ENCODE measurements around the gene ERCC5. TPM values are rescaled to one million over a fixed set of nuclear protein-coding genes. Genes with fewer than 3 reads are reported as not detected.

Gene ERCC5
- total RNA-seq, 1 donor from 2014 or later: 46.8 TPM

DNA sequence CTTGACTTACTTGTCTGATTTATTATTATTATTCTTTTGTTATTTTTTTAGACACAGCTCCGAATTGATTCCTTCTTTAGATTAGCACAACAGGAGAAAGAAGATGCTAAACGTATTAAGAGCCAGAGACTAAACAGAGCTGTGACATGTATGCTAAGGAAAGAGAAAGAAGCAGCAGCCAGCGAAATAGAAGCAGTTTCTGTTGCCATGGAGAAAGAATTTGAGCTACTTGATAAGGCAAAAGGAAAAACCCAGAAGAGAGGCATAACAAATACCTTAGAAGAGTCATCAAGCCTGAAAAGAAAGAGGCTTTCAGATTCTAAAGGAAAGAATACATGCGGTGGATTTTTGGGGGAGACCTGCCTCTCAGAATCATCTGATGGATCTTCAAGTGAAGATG lies 29.4 kb downstream of the ERCC5 start:
- intact Hi-C loops (cut with micrococcal nuclease): no loop called here
- Mint-ChIP-seq H3K4me3 (ENCODE audit: low read depth) (no peak overlapping the region), H3K4me1 (ENCODE audit: low read depth) (peaks cover 27% of the 10 kb centered on the region), H3K27ac (no peak overlapping the region), H3K9me3 (no peaks in the 10 kb centered on the region), H3K27me3 (ENCODE audit: low read depth) (no peaks in the 10 kb centered on the region), H3K36me3 (ENCODE audit: low read depth) (peaks cover 57% of the 10 kb centered on the region)
- no peak for DNase-seq (ENCODE audit: low spot score)

DNA sequence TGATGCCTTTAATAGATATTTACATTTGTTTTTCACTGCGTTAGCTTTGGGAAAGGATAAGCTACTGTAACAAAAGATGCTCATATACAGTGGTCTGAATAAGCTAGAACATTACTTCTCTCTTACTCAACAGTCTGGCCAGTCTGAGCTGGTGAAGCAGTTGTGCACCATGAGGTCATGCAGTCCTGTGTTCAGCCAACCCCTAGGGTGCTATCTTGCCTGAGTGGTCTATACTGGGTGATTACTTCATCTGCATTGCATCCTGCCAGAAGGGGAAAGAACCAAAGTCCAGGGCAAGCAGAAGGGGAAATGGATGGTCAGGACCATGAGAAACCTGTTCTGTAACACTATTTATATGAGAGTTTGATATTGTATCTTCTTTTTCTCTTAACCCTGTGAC lies 31.5 kb downstream of the ERCC5 start:
- DNase-seq (ENCODE audit: low spot score): no peak
- no peaks in the 10 kb centered on the region for H3K9me3 Mint-ChIP-seq
- H3K4me3 Mint-ChIP-seq (ENCODE audit: low read depth): no peak overlapping the region
- no peak overlapping the region for H3K27ac Mint-ChIP-seq
- intact Hi-C loops (cut with micrococcal nuclease): no loop called here
- H3K4me1 Mint-ChIP-seq (ENCODE audit: low read depth): peaks cover 16% of the 10 kb centered on the region
- peaks cover 48% of the 10 kb centered on the region for H3K36me3 Mint-ChIP-seq (ENCODE audit: low read depth)
- no peaks in the 10 kb centered on the region for H3K27me3 Mint-ChIP-seq (ENCODE audit: low read depth)

GRCh38 chr13:102878481-102878880 lies 32.6 kb downstream of the ERCC5 start:
- no peaks in the 10 kb centered on the region for H3K27me3 Mint-ChIP-seq (ENCODE audit: low read depth)
- peak overlapping the region; percentile 8 for H3K27ac Mint-ChIP-seq
- intact Hi-C loops (cut with micrococcal nuclease): no loop called here
- DNase-seq (ENCODE audit: low spot score): no peak
- H3K4me3 Mint-ChIP-seq (ENCODE audit: low read depth): no peak overlapping the region
- peaks cover 7% of the 10 kb centered on the region for H3K4me1 Mint-ChIP-seq (ENCODE audit: low read depth)
- H3K36me3 Mint-ChIP-seq (ENCODE audit: low read depth): peaks cover 38% of the 10 kb centered on the region
- H3K9me3 Mint-ChIP-seq: no peaks in the 10 kb centered on the region

- H3K27ac Mint-ChIP-seq: no peak overlapping the region
- H3K36me3 Mint-ChIP-seq (ENCODE audit: low read depth): peaks cover 34% of the 10 kb centered on the region
- H3K27me3 Mint-ChIP-seq (ENCODE audit: low read depth): no peaks in the 10 kb centered on the region
- DNase-seq (ENCODE audit: low spot score): no peak
- peaks cover 2% of the 10 kb centered on the region for H3K4me1 Mint-ChIP-seq (ENCODE audit: low read depth)
- no peak overlapping the region for H3K4me3 Mint-ChIP-seq (ENCODE audit: low read depth)
- H3K9me3 Mint-ChIP-seq: no peaks in the 10 kb centered on the region
- intact Hi-C loops (cut with micrococcal nuclease): no loop called here
These were observed 34.1 kb downstream of the ERCC5 start for GRCh38 chr13:102879793-102880499.

DNA sequence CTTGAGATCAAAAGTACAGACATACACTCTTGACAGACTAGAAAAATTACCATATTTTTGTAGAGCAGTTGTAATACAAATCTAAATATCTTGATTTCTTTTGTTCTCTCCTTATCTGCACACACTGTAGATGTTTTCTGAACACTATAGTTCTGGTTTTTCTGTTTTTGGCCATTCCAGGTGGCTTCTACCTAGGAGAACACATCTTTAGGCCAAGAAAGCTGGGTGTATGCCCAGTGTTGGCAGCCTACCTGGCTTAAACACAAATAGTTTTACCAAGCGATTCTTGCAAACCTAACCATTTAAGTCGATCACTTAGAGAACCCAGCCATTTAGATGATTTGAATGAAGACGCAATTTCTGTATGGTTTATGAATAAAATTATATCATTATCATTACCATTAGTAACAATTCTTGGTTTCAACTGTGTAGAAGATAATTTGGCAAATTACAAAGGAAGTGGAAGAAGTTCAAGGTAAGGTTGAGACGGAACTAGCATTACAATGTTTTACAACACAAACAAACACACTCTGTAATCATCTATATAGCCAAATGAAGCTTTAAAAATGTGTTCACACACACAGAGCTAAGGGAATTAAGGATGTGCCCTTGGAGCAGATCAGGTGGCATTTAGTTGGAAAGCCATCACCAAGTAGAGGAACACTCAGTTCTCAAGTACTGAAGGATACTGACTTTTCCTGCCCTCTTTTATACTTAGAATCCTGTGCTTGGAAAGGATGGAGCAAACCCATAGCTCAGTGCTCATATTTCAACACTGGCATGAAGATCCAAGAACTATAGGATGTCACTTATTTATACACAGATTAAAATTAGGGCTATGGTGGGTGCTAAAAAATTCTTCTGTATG lies 36.2 kb downstream of the ERCC5 start:
- Mint-ChIP-seq H3K36me3 (ENCODE audit: low read depth) (peaks cover 13% of the 10 kb centered on the region), H3K27me3 (ENCODE audit: low read depth) (no peaks in the 10 kb centered on the region), H3K4me1 (ENCODE audit: low read depth) (no peaks in the 10 kb centered on the region), H3K27ac (no peak overlapping the region), H3K4me3 (ENCODE audit: low read depth) (no peak overlapping the region), H3K9me3 (no peaks in the 10 kb centered on the region)
- intact Hi-C loops (cut with micrococcal nuclease): no loop called here
- no peak for DNase-seq (ENCODE audit: low spot score)

DNA sequence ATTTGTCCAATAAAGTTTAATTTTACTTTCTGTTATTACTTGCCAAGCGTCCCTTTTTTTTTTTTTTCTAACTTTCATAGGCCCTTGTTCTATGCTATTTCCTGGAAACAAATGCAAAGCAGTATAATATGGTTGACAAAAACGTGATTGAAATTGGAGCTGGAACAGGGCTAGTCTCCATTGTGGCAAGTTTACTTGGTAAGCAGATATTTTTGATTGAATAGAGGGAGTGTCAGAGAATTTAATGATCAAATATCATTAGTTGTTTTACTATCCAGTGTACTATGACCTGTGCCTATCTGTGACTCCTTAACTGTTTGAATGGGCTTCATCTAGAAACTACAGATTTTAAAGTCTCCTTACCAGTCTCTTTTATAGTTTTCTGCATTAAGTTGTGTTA lies 46.7 kb downstream of the ERCC5 start:
- no peak overlapping the region for H3K4me3 Mint-ChIP-seq (ENCODE audit: low read depth)
- no peaks in the 10 kb centered on the region for H3K27me3 Mint-ChIP-seq (ENCODE audit: low read depth)
- H3K9me3 Mint-ChIP-seq: no peaks in the 10 kb centered on the region
- intact Hi-C loops (cut with micrococcal nuclease): no loop called here
- no peaks in the 10 kb centered on the region for H3K4me1 Mint-ChIP-seq (ENCODE audit: low read depth)
- no peak for DNase-seq (ENCODE audit: low spot score)
- no peaks in the 10 kb centered on the region for H3K36me3 Mint-ChIP-seq (ENCODE audit: low read depth)
- H3K27ac Mint-ChIP-seq: no peak overlapping the region

DNA sequence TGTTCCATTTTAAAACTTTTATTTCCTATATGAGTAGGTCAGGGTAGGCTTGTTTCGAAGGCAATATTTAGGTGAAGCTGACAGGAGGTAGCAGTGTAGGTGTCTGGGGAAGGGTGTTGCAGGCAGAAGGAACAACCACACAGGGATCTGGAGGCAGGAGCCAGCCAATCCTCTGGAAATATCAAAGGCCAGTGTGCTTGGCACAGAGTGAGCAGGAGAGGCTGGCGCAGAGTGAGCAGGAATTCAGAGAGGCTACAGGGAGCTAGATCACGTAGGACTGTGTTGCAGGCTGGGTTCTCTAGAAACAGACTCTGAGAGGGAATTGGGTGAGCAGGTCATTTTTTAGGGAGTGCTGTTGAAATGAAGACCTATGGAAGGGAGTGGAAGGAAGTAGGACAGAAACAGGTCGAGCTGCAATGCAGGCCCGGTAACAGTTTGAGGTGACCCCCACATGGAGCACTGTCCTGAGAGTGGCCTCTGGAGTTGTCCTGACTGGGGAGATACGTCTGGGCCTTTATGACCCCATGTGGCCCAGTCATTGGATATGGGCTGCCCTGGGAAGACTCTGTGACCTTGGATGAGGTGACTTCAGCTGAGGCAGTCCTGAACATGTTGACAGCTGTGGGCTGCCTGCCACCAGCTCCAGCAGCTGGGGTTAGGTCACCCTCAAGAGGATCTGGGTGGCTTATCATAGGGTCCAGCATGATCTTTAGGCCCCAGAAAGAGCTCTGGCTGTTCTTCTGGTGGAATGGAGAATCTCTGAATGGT lies 51.7 kb downstream of the ERCC5 start:
- no peaks in the 10 kb centered on the region for H3K4me1 Mint-ChIP-seq (ENCODE audit: low read depth)
- no peaks in the 10 kb centered on the region for H3K36me3 Mint-ChIP-seq (ENCODE audit: low read depth)
- intact Hi-C loops (cut with micrococcal nuclease): no loop called here
- no peaks in the 10 kb centered on the region for H3K27me3 Mint-ChIP-seq (ENCODE audit: low read depth)
- H3K27ac Mint-ChIP-seq: no peak overlapping the region
- DNase-seq (ENCODE audit: low spot score): no peak
- H3K4me3 Mint-ChIP-seq (ENCODE audit: low read depth): no peak overlapping the region
- no peaks in the 10 kb centered on the region for H3K9me3 Mint-ChIP-seq

DNA sequence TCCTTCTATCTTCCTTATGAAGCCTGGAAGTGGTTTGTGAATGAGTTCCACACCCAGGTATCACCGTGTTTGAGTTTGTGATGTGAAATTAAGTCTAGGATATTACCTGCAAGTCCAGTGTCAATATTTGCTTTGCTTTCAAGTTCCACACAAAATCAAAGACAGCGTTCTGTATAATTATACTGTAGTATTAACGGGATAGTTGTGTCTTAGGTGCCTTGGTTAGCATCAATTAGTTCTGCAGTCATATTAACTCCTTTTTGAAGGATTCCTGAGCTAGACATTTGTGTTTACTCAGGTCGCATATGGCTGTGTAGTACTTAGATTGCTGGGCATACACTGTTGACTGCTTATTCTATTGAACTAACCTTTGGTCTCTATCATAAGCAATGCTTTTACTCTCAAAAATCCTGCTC lies 54.4 kb downstream of the ERCC5 start:
- no peaks in the 10 kb centered on the region for H3K9me3 Mint-ChIP-seq
- H3K36me3 Mint-ChIP-seq (ENCODE audit: low read depth): no peaks in the 10 kb centered on the region
- no peak overlapping the region for H3K4me3 Mint-ChIP-seq (ENCODE audit: low read depth)
- H3K27me3 Mint-ChIP-seq (ENCODE audit: low read depth): peaks cover 4% of the 10 kb centered on the region
- intact Hi-C loops (cut with micrococcal nuclease): no loop called here
- no peak overlapping the region for H3K27ac Mint-ChIP-seq
- no peak for DNase-seq (ENCODE audit: low spot score)
- H3K4me1 Mint-ChIP-seq (ENCODE audit: low read depth): no peaks in the 10 kb centered on the region

DNA sequence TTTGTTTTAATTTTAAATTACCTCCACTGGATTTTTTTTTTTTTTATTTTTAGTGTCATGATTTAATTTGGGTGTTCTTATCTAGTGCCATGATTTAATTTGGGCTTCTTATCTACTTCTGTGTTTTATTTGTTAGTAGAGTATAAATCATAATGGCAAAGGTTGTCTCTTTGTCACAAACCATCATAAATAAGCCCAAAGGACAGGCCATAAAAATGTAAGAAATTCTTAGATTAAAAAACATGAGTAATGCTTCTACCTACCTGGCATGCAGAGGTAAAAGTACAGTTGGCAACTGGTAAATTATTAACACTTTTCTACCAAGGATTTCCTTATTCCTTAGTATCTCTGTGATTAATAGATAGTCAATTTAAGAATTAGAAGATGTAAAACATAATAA lies 55.2 kb downstream of the ERCC5 start:
- peaks cover 6% of the 10 kb centered on the region for H3K27me3 Mint-ChIP-seq (ENCODE audit: low read depth)
- no peak for DNase-seq (ENCODE audit: low spot score)
- no peaks in the 10 kb centered on the region for H3K4me1 Mint-ChIP-seq (ENCODE audit: low read depth)
- H3K36me3 Mint-ChIP-seq (ENCODE audit: low read depth): no peaks in the 10 kb centered on the region
- H3K27ac Mint-ChIP-seq: no peak overlapping the region
- H3K9me3 Mint-ChIP-seq: no peaks in the 10 kb centered on the region
- intact Hi-C loops (cut with micrococcal nuclease): no loop called here
- H3K4me3 Mint-ChIP-seq (ENCODE audit: low read depth): no peak overlapping the region

- DNase-seq (ENCODE audit: low spot score): no peak
- no peaks in the 10 kb centered on the region for H3K36me3 Mint-ChIP-seq (ENCODE audit: low read depth)
- intact Hi-C loops (cut with micrococcal nuclease): no loop called here
- no peaks in the 10 kb centered on the region for H3K9me3 Mint-ChIP-seq
- H3K4me1 Mint-ChIP-seq (ENCODE audit: low read depth): no peaks in the 10 kb centered on the region
- no peak overlapping the region for H3K4me3 Mint-ChIP-seq (ENCODE audit: low read depth)
- H3K27me3 Mint-ChIP-seq (ENCODE audit: low read depth): peaks cover 9% of the 10 kb centered on the region
- no peak overlapping the region for H3K27ac Mint-ChIP-seq
These were observed 55.9 kb downstream of the ERCC5 start for GRCh38 chr13:102901615-102902305.

DNA sequence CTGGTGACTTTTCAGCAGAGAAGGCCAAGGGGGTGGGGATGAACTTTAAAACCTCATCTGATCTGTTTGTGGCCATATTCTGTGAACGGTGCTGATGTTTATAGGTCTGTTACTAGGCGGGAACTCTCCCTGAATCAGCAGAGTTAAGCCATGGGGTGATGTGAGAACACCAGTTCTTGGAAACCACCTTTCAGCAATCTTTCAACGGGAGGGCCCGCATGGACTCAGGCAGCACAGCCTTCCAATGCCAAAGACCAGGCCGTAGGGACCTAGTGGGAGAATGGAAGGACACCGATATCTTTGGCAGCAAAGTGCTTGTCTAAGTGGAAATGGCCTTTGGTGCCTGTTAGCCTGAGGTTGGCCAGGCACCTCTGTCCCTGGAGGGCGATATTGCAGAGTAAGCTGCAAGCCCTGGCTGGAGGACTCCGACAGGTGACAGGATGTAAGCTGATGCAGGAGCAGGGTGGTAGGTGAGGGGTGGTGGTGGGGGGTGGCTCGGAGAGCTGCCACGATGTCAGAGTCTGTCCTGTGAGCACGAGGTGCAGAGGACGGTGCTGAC lies 57.0 kb downstream of the ERCC5 start:
- intact Hi-C loops (cut with micrococcal nuclease): no loop called here

GRCh38 chr13:102903659-102904407 lies 58.0 kb downstream of the ERCC5 start:
- no peaks in the 10 kb centered on the region for H3K36me3 Mint-ChIP-seq (ENCODE audit: low read depth)
- DNase-seq (ENCODE audit: low spot score): no peak
- no peak overlapping the region for H3K27ac Mint-ChIP-seq
- no peak overlapping the region for H3K4me3 Mint-ChIP-seq (ENCODE audit: low read depth)
- no peaks in the 10 kb centered on the region for H3K4me1 Mint-ChIP-seq (ENCODE audit: low read depth)
- H3K27me3 Mint-ChIP-seq (ENCODE audit: low read depth): peaks cover 9% of the 10 kb centered on the region
- H3K9me3 Mint-ChIP-seq: no peaks in the 10 kb centered on the region
- intact Hi-C loops (cut with micrococcal nuclease): no loop called here

More for the DNA sequence above, 57.0 kb downstream of the ERCC5 start:
- Mint-ChIP-seq H3K9me3 (no peaks in the 10 kb centered on the region), H3K36me3 (ENCODE audit: low read depth) (no peaks in the 10 kb centered on the region), H3K27ac (no peak overlapping the region), H3K4me1 (ENCODE audit: low read depth) (no peaks in the 10 kb centered on the region), H3K27me3 (ENCODE audit: low read depth) (peaks cover 9% of the 10 kb centered on the region), H3K4me3 (ENCODE audit: low read depth) (no peak overlapping the region)
- DNase-seq (ENCODE audit: low spot score): no peak

Data from activated T-helper 2 cell treated with anti-CD3 and anti-CD28 coated beads, Interferon-gamma antibody, Interleukin-2, Interleukin-4, amounts not matched to agents 10 μg/mL and 5 μg/mL and 100 μg/mL, durations not matched to agents 14 hours and 24 hours and 36 hours (primary cell).